NCI-H510A treated with DMSO at 0.1 percent for 48 hours (cell line): ENCODE measurements around the gene PROSER2.

Experiments
- DNase-seq: peaks from one replicate; lab custom pipeline; 2025; lab: John Stamatoyannopoulos, UW

PROSER2 gene

DNA sequence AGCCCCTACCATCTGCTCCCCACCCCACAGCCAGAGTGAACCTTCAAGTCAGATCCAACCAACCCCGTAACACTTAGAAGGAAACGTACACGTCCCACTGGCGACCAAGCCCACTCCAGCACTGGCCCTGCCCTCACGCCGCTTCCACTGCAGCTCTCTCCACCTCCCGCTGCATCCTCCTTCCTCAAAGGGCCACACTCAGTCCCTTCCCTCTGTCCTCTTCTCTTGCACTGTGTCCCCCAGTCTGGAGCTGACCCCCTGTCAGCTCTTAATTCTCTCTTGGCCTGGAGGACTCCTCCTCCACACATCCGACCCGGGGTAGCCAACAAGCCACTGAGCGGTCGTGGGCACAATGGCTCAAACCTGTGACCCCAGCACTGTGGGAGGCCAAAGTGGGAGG, 85.8 kb downstream of the PROSER2 start:
- no peak for DNase-seq

GRCh38 chr10:11909618-11910017, 86.5 kb downstream of the PROSER2 start:
- DNase-seq, result no peak

GRCh38 chr10:11910102-11910501, 86.9 kb downstream of the PROSER2 start:
- no peak for DNase-seq

DNA sequence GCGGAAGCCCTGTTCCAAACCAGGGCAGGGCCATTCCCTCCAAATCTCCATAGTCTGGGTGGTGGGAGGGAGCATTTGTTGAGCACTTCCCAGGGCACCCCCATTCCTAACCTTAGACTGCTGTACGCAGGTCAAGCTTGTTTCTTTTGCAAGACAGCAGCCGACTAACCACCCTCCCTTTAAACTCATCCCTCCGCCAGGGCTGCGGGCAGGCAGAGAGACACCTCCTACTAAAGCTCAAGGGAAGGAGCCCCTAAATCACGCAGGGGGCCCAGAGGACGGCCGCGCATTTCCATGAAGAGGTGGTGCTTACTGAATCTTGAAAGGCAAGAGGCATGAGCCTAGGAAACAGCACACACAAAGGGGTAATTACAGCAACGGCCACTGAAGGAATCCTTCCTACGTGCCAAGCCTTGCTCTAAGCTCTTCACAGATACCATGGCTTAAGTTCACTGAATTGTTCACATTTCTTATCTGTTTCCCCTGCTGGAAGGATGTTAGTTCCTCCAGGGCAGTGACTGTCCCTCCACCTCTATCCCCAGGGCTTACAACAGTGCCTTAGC, 90.0 kb downstream of the PROSER2 start:
- no peak for DNase-seq

DNA sequence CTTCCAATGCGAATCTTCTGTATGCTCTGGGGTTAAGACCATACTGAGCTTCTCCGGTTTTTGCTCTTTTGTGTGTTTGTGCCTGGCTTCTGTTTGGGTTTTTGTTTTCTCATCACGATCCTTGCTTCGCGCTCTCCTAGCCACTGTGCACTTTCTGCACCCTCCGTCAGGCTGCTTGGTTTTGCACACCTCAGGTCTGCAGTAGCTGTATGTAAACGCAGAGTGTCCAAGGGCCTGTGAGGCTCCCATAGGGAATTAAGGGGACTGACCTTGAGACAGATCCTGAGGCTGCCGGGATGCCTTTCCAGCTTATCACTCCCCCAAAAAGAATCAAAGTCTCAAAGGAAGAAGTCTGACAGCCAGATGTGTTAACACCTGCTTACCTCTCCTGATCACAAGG, 95.2 kb downstream of the PROSER2 start:
- no peak for DNase-seq

- DNase-seq, result no peak
These were observed 96.1 kb downstream of the PROSER2 start for GRCh38 chr10:11919271-11919670.
